Measurements from ENCODE around the gene MCTP2.
"Not testable (repeated sequence)": the region's sequence is repeated elsewhere in the genome, so short reads cannot be mapped to it uniquely, and the experiment has no call there.

The MCTP2 gene

GRCh38 chr15:94235646-94236045 lies 4.3 kb downstream of the MCTP2 start:
- DNase-seq: no peak

GRCh38 chr15:94236608-94237007 lies 5.2 kb downstream of the MCTP2 start:
- DNase-seq: no peak

- DNase-seq: no peak
These were observed 6.5 kb downstream of the MCTP2 start for GRCh38 chr15:94237903-94238302.

GRCh38 chr15:94238539-94239118 lies 7.3 kb downstream of the MCTP2 start:
- DNase-seq: no peak

- no peak for DNase-seq
These were observed 8.1 kb downstream of the MCTP2 start for GRCh38 chr15:94239474-94239873.

GRCh38 chr15:94240480-94240879 lies 9.1 kb downstream of the MCTP2 start:
- DNase-seq: no peak

GRCh38 chr15:94242257-94242656 lies 10.9 kb downstream of the MCTP2 start:
- no peak for DNase-seq

GRCh38 chr15:94243003-94243402 lies 11.6 kb downstream of the MCTP2 start:
- not testable (repeated sequence) for DNase-seq

GRCh38 chr15:94243418-94243817 lies 12.1 kb downstream of the MCTP2 start:
- DNase-seq: no peak

GRCh38 chr15:94246016-94246415 lies 14.7 kb downstream of the MCTP2 start:
- no peak for DNase-seq

- DNase-seq: no peak
These were observed 16.7 kb downstream of the MCTP2 start for GRCh38 chr15:94247789-94248638.

GRCh38 chr15:94250801-94251200 lies 19.4 kb downstream of the MCTP2 start:
- no peak for DNase-seq

- no peak for DNase-seq
These were observed 20.9 kb downstream of the MCTP2 start for GRCh38 chr15:94252223-94252766.

- no peak for DNase-seq
These were observed 21.6 kb downstream of the MCTP2 start for GRCh38 chr15:94252906-94253491.

GRCh38 chr15:94253742-94254141 lies 22.4 kb downstream of the MCTP2 start:
- DNase-seq: no peak

- DNase-seq: no peak
These were observed 24.2 kb downstream of the MCTP2 start for GRCh38 chr15:94255540-94255939.

GRCh38 chr15:94256511-94256910 lies 25.1 kb downstream of the MCTP2 start:
- no peak for DNase-seq

- DNase-seq: not testable (repeated sequence)
These were observed 26.4 kb downstream of the MCTP2 start for GRCh38 chr15:94257776-94258175.

- DNase-seq: no peak
These were observed 26.9 kb downstream of the MCTP2 start for GRCh38 chr15:94258246-94258645.

- no peak for DNase-seq
These were observed 27.9 kb downstream of the MCTP2 start for GRCh38 chr15:94259121-94259751.

GRCh38 chr15:94259863-94260262 lies 28.5 kb downstream of the MCTP2 start:
- DNase-seq: no peak

- no peak for DNase-seq
These were observed 30.8 kb downstream of the MCTP2 start for GRCh38 chr15:94262201-94262600.
